NCI-H524 treated with DMSO at 0.1 percent for 48 hours (cell line): ENCODE data around the gene MTHFSD.

Experiments
- DNase-seq: peaks from one replicate; lab custom pipeline; 2025; lab: John Stamatoyannopoulos, UW

Gene MTHFSD

DNA sequence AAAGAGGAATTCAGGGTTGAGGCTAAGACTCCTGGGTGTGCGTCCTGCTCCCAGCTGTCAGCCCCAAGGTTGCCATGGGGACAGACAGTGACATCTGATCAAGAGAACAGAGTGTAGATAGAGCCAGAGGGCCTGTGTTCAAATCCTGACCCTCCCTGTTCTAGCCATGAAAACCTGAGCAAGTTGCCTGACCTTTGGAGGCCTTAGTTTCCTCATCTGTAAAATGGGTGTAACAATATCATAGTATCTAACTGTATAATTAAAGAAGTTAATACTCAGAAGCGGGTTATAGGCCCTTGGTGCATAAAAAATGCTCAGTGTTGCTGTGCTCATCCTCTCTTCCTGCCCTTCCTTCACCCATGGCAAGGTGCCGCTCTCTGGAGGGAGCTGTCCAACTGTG lies 73.4 kb downstream of the MTHFSD start:
- DNase-seq = no peak

DNA sequence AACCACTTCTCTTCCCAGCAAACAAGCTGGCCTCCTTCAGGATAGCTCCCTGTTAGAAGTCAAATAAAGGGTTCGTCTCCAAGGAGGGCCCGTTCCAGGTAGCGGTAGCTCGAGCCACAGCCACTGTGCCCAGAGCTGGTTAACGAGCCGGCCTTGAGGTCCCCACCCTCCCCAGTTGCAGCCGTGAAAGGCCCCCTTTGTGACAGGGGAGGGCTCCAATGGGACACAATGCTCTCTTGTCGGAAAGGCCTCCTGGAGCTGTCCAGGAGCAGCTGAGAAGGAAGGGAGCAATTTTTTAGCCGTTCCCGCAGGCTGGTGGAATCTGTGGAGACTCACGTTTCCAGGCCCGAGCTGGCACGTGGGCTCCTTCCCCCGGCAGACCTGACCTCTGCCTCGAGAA lies 74.6 kb downstream of the MTHFSD start:
- DNase-seq = no peak
